ENCODE data around the gene SUPT20H. TPM values are rescaled to one million over a fixed set of nuclear protein-coding genes. Genes with fewer than 3 reads are reported as not detected.

The SUPT20H gene
- total and polyA plus RNA-seq, 2 of the 4 experiments (the other 2 are of a cell fraction) = 46.6 to 55.1 TPM

GRCh38 chr13:36965767-36966166, 93.7 kb downstream of the SUPT20H start:
- Histone ChIP-seq H3K9me3 (ENCODE audit: control insufficient read depth, insufficient read depth, low read length) (no peaks in the 10 kb centered on the region), H2BK5ac (ENCODE audit: low read depth, low read length, poor library complexity, severe bottlenecking) (peak overlapping the region; percentile 69), H2AK5ac (ENCODE audit: low read depth, low read length) (no peak overlapping the region), H2BK15ac (ENCODE audit: low read depth, low read length) (no peak overlapping the region), H3K9ac (ENCODE audit: low read depth, low read length) (no peak overlapping the region), H4K5ac (ENCODE audit: low read depth, low read length) (no peak overlapping the region), H3K27ac (ENCODE audit: insufficient read depth, low read length) (no peak overlapping the region), H4K8ac (ENCODE audit: low read depth in 2 of 2, low read length in 2 of 2) (peak overlapping the region in 1 of 2 experiments; percentile 13; a peak in 1 of 4 replicates), H3K18ac (ENCODE audit: low read depth, low read length) (no peak overlapping the region; the same call in 1 of the 2 replicates), H3K9me1 (ENCODE audit: insufficient read depth, low read length) (peaks cover 7% of the 10 kb centered on the region; the same call in 1 of the 2 replicates), H3K4me3 (ENCODE audit: insufficient read depth, low read depth, low read length) (no peak overlapping the region), H3K4me2 (ENCODE audit: low read depth, low read length) (no peak overlapping the region), H2BK20ac (ENCODE audit: low read depth, low read length) (peak overlapping the region; percentile 10; the same call in 1 of the 2 replicates), H2BK120ac (ENCODE audit: low read depth, low read length) (no peak overlapping the region; the same call in 1 of the 2 replicates), H3K14ac (replicated peaks; ENCODE audit: low read depth, low read length) (0 out of 2 replicates have a peak overlapping the region, but pooled peaks have one; percentile 2), H3K27me3 (ENCODE audit: control insufficient read depth, insufficient read depth, low read length) (no peaks in the 10 kb centered on the region), H4K91ac (ENCODE audit: insufficient read depth, low read depth, low read length) (no peak overlapping the region), H4K20me1 (ENCODE audit: insufficient read depth, low read length) (no peaks in the 10 kb centered on the region), H3K4me1 (ENCODE audit: control insufficient read depth, insufficient read depth, low read length) (peaks cover 2% of the 10 kb centered on the region; the same call in 1 of the 2 replicates), H3K4ac (ENCODE audit: low read depth, low read length) (no peak overlapping the region), H2AK9ac (replicated peaks; ENCODE audit: low read depth, low read length, poor library complexity) (no peak overlapping the region), H3K36me3 (ENCODE audit: control insufficient read depth, insufficient read depth, low read length) (peaks cover 21% of the 10 kb centered on the region), H3K56ac (ENCODE audit: extremely low read depth, insufficient read depth, low read length) (no peak overlapping the region), H2AFZ (replicated peaks; ENCODE audit: low read length, poor library complexity) (no peak overlapping the region), H3K79me1 (ENCODE audit: low read depth in 1 of 2, low read length in 2 of 2) (peaks cover 4 to 13% of the 10 kb centered on the region in 2 experiments), H3K23ac (ENCODE audit: low read depth, low read length) (no peak overlapping the region)
- ATAC-seq (ENCODE audit: low read depth) (peak; percentile 97), DNase-seq (peak; percentile 90)
- BruUV-seq (replicated peaks) = no TSS peak
- intact Hi-C loops (cut with micrococcal nuclease) = no loop called here
- ChIA-PET POLR2A (ENCODE audit: unreplicated experiment) (interaction anchor here (0.6 kb wide), 1 partner anchor 259 kb away, joined by 3 read pairs; no protein-coding TSS in a partner anchor), CTCF (interaction anchor here (1.1 to 1.2 kb wide), 2 partner anchors 15 to 108 kb away, joined by 3 to 5 read pairs; no protein-coding TSS in a partner anchor)
- no peak for TF ChIP-seq MAZ (IDR thresholded peaks at IDR 0.05; ENCODE audit: borderline replicate concordance, low read depth, low read length)
- peak; percentile 22; the same call in 1 of the 2 replicates for TF ChIP-seq FOS (IDR thresholded peaks at IDR 0.05; ENCODE audit: low read depth, low read length)
- in situ Hi-C loops (cut with MboI; ENCODE audit: low sequenced_read_pairs) = no loop called here
- WGBS, 2 experiments (ENCODE audit: extremely low coverage in 2 of 2, insufficient read length in 1 of 2) = no CpG with 5 or more reads among the region's 2 CpGs
- dilution Hi-C loops (cut with HindIII; ENCODE audit: low sequenced_read_pairs, unreplicated experiment) = no loop called here

Measured in IMR-90 (cell line).